K562 (cell line): ENCODE results near the gene PLXNA3. TPM values are rescaled to one million over a fixed set of nuclear protein-coding genes. Genes with fewer than 3 reads are reported as not detected.

Experiments used
- ARNT ChIP-seq, 2 experiments: fragments of 450-650 bp; IDR thresholded peaks; 2 replicates each; pipeline ENCODE4 v1.6.1; 2016; ENCODE audit warnings: mild to moderate bottlenecking in 1 of 2
- EGR1 ChIP-seq: fragments of 450-650 bp; conservative IDR thresholded peaks from 2 replicates; pipeline ENCODE4 v1.6.1; 2017; ENCODE audit warnings: mild to moderate bottlenecking
- EP400 ChIP-seq: fragments of 450-650 bp; IDR thresholded peaks from 2 replicates; pipeline ENCODE4 v1.6.1; 2017; ENCODE audit warnings: antibody characterized with exemption, mild to moderate bottlenecking, moderate library complexity
- JUN ChIP-seq, 2 experiments: sonication (generic) in 1 of 2; formaldehyde crosslinking in 1 of 2; IDR thresholded peaks; 2 replicates each; pipeline versions ENCODE4 v1.6.1 to v1.8.0; 2012 to 2022; ENCODE audit warnings: borderline replicate concordance in 2 of 2, mild to moderate bottlenecking in 2 of 2, improper control_type of control experiment in 1 of 2, low read depth in 1 of 2, low read length in 1 of 2, missing genetic modification reagents in 1 of 2
- MEIS2 ChIP-seq: fragments of 450-650 bp; IDR thresholded peaks from 2 replicates; pipeline ENCODE4 v1.6.1; 2014; ENCODE audit warnings: mild to moderate bottlenecking; ENCODE audit not compliant: partially characterized antibody
- PML ChIP-seq: IDR thresholded peaks from 2 replicates; pipeline ENCODE4 v1.6.1; 2012; ENCODE audit warnings: low read length, inconsistent platforms
- POLR2H ChIP-seq: IDR thresholded peaks from 2 replicates; pipeline ENCODE4 v1.6.1; 2016; ENCODE audit warnings: missing genetic modification characterization, low read depth, mild to moderate bottlenecking, control low read depth, missing compliant biosample characterization, moderate library complexity
- ZNF133 ChIP-seq: fragments of 250-450 bp; sonication (Bioruptor Pico); IDR thresholded peaks from 2 replicates; pipeline ENCODE4 v1.4.0; 2020; ENCODE audit warnings: mild to moderate bottlenecking
- ZSCAN29 ChIP-seq: fragments of 450-650 bp; IDR thresholded peaks from 2 replicates; pipeline ENCODE4 v1.6.1; 2017
- polyA plus RNA-seq, 8 experiments: library from polyadenylated mRNA; depleted of rRNA in 4 of 8; stranded (reverse) in 5 of 8; unstranded in 3 of 8; fragments of >200 nt; fragmentation: Nextera tagmentation in 2 of 8; fragmentation: Illumina TruSeq in 1 of 8; extraction: Ambion mirVana in 2 of 8; extraction: Trizol in 1 of 8; gene quantifications; 2 replicates each; pipeline versions ENCODE4 v1.2.1 to v1.2.3, GENCODE V29; 2011 to 2014; ENCODE audit warnings: inconsistent platforms in 1 of 8, missing spikeins in 1 of 8
- total RNA-seq, 7 experiments: library from RNA; depleted of rRNA in 6 of 7; stranded (reverse); fragments of >200 nt in 6 of 7; fragmentation: Illumina TruSeq in 2 of 7; extraction: Trizol in 2 of 7; gene quantifications; 2 replicates each; pipeline versions ENCODE4 v1.2.1 to v1.2.3, GENCODE V29; 2011 to 2021; ENCODE audit warnings: low replicate concordance in 1 of 7
- TF ChIP-seq, protein P1 (sequence below): fragments of 450-650 bp; IDR thresholded peaks from 2 replicates; pipeline ENCODE4 v1.6.1; 2016; ENCODE audit warnings: mild to moderate bottlenecking, moderate library complexity
- TF ChIP-seq, protein P2 (sequence below): fragments of 450-650 bp; formaldehyde crosslinking; IDR thresholded peaks from 2 replicates; pipeline ENCODE4 v1.4.0; 2020; ENCODE audit warnings: mild to moderate bottlenecking, moderate library complexity

The PLXNA3 gene
- total and polyA plus RNA-seq, 9 of the 15 experiments (the other 6 are each of a cell fraction or from before 2014, with no cell fraction given), result 0.32 to 47.8 (median 7.5) TPM

GRCh38 chrX:154515966-154516655 is 58.0 kb downstream of the PLXNA3 start, which contains the start of gene FAM3A (continued):
- TF ChIP-seq ARNT (IDR thresholded peaks at IDR 0.05) (no peak), MEIS2 (peak; percentile 31), ZNF133 (CRISPR knock-in tag) (no peak), ZSCAN29 (no peak), EGR1 (peak; percentile 44; the same call in 1 of the 2 replicates), EP400 (peak; percentile 38; the same call in 1 of the 2 replicates), POLR2H (tag) (peak; percentile 66), JUN (IDR thresholded peaks at IDR 0.05; ENCODE audit: borderline replicate concordance, low read depth, low read length) (no peak), JUN (CRISPR knock-in tag; IDR thresholded peaks at IDR 0.05; ENCODE audit: borderline replicate concordance) (no peak), PML (peak; percentile 55; the same call in 1 of the 2 replicates)
- TF ChIP-seq, protein P1, sequence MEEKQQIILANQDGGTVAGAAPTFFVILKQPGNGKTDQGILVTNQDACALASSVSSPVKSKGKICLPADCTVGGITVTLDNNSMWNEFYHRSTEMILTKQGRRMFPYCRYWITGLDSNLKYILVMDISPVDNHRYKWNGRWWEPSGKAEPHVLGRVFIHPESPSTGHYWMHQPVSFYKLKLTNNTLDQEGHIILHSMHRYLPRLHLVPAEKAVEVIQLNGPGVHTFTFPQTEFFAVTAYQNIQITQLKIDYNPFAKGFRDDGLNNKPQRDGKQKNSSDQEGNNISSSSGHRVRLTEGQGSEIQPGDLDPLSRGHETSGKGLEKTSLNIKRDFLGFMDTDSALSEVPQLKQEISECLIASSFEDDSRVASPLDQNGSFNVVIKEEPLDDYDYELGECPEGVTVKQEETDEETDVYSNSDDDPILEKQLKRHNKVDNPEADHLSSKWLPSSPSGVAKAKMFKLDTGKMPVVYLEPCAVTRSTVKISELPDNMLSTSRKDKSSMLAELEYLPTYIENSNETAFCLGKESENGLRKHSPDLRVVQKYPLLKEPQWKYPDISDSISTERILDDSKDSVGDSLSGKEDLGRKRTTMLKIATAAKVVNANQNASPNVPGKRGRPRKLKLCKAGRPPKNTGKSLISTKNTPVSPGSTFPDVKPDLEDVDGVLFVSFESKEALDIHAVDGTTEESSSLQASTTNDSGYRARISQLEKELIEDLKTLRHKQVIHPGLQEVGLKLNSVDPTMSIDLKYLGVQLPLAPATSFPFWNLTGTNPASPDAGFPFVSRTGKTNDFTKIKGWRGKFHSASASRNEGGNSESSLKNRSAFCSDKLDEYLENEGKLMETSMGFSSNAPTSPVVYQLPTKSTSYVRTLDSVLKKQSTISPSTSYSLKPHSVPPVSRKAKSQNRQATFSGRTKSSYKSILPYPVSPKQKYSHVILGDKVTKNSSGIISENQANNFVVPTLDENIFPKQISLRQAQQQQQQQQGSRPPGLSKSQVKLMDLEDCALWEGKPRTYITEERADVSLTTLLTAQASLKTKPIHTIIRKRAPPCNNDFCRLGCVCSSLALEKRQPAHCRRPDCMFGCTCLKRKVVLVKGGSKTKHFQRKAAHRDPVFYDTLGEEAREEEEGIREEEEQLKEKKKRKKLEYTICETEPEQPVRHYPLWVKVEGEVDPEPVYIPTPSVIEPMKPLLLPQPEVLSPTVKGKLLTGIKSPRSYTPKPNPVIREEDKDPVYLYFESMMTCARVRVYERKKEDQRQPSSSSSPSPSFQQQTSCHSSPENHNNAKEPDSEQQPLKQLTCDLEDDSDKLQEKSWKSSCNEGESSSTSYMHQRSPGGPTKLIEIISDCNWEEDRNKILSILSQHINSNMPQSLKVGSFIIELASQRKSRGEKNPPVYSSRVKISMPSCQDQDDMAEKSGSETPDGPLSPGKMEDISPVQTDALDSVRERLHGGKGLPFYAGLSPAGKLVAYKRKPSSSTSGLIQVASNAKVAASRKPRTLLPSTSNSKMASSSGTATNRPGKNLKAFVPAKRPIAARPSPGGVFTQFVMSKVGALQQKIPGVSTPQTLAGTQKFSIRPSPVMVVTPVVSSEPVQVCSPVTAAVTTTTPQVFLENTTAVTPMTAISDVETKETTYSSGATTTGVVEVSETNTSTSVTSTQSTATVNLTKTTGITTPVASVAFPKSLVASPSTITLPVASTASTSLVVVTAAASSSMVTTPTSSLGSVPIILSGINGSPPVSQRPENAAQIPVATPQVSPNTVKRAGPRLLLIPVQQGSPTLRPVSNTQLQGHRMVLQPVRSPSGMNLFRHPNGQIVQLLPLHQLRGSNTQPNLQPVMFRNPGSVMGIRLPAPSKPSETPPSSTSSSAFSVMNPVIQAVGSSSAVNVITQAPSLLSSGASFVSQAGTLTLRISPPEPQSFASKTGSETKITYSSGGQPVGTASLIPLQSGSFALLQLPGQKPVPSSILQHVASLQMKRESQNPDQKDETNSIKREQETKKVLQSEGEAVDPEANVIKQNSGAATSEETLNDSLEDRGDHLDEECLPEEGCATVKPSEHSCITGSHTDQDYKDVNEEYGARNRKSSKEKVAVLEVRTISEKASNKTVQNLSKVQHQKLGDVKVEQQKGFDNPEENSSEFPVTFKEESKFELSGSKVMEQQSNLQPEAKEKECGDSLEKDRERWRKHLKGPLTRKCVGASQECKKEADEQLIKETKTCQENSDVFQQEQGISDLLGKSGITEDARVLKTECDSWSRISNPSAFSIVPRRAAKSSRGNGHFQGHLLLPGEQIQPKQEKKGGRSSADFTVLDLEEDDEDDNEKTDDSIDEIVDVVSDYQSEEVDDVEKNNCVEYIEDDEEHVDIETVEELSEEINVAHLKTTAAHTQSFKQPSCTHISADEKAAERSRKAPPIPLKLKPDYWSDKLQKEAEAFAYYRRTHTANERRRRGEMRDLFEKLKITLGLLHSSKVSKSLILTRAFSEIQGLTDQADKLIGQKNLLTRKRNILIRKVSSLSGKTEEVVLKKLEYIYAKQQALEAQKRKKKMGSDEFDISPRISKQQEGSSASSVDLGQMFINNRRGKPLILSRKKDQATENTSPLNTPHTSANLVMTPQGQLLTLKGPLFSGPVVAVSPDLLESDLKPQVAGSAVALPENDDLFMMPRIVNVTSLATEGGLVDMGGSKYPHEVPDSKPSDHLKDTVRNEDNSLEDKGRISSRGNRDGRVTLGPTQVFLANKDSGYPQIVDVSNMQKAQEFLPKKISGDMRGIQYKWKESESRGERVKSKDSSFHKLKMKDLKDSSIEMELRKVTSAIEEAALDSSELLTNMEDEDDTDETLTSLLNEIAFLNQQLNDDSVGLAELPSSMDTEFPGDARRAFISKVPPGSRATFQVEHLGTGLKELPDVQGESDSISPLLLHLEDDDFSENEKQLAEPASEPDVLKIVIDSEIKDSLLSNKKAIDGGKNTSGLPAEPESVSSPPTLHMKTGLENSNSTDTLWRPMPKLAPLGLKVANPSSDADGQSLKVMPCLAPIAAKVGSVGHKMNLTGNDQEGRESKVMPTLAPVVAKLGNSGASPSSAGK, result no peak
- TF ChIP-seq, protein P2, sequence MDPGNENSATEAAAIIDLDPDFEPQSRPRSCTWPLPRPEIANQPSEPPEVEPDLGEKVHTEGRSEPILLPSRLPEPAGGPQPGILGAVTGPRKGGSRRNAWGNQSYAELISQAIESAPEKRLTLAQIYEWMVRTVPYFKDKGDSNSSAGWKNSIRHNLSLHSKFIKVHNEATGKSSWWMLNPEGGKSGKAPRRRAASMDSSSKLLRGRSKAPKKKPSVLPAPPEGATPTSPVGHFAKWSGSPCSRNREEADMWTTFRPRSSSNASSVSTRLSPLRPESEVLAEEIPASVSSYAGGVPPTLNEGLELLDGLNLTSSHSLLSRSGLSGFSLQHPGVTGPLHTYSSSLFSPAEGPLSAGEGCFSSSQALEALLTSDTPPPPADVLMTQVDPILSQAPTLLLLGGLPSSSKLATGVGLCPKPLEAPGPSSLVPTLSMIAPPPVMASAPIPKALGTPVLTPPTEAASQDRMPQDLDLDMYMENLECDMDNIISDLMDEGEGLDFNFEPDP (CRISPR knock-in tag), result no peak
